Measurements from ENCODE around the gene PADI4.

Gene PADI4

GRCh38 chr1:17260264-17260663 is 47.7 kb upstream of the PADI4 start:
- ATAC-seq = no peak
- TF ChIP-seq ZFP30 (CRISPR knock-in tag; IDR thresholded peaks at IDR 0.05) = no peak
- TF ChIP-seq ZNF8 (CRISPR knock-in tag; IDR thresholded peaks at IDR 0.05) = no peak
- no peak for TF ChIP-seq CSRNP3 (CRISPR knock-in tag; IDR thresholded peaks at IDR 0.05)
- TF ChIP-seq ZNF565 (CRISPR knock-in tag; conservative IDR thresholded peaks at IDR 0.05; ENCODE audit: low read depth) = no peak
- TF ChIP-seq ZC3H10 (CRISPR knock-in tag; IDR thresholded peaks at IDR 0.05) = no peak
- no peak for TF ChIP-seq TCF4 (CRISPR knock-in tag; IDR thresholded peaks at IDR 0.05; ENCODE audit: borderline replicate concordance)
- no peak for TF ChIP-seq ZFP3 (CRISPR knock-in tag; IDR thresholded peaks at IDR 0.05)
- no peak for TF ChIP-seq BACH2 (CRISPR knock-in tag; IDR thresholded peaks at IDR 0.05; ENCODE audit: borderline replicate concordance)
- TF ChIP-seq SNAI2 (CRISPR knock-in tag; IDR thresholded peaks at IDR 0.05) = no peak
- TF ChIP-seq PATZ1 (CRISPR knock-in tag; IDR thresholded peaks at IDR 0.05; ENCODE audit: borderline replicate concordance) = no peak
- no peak for TF ChIP-seq ZNF70 (CRISPR knock-in tag; IDR thresholded peaks at IDR 0.05)
- TF ChIP-seq GLIS3 (CRISPR knock-in tag; IDR thresholded peaks at IDR 0.05) = no peak
- TF ChIP-seq TSHZ2 (CRISPR knock-in tag; IDR thresholded peaks at IDR 0.05) = no peak
- TF ChIP-seq PPARA (CRISPR knock-in tag; IDR thresholded peaks at IDR 0.05; ENCODE audit: borderline replicate concordance) = no peak

- no peak for TF ChIP-seq BACH2 (CRISPR knock-in tag; IDR thresholded peaks at IDR 0.05; ENCODE audit: borderline replicate concordance)
- no peak for TF ChIP-seq TCF4 (CRISPR knock-in tag; IDR thresholded peaks at IDR 0.05; ENCODE audit: borderline replicate concordance)
- no peak for TF ChIP-seq TSHZ2 (CRISPR knock-in tag; IDR thresholded peaks at IDR 0.05)
- TF ChIP-seq POU6F1 (CRISPR knock-in tag; IDR thresholded peaks at IDR 0.05; ENCODE audit: borderline replicate concordance, low read depth) = no peak
- TF ChIP-seq ESRRG (CRISPR knock-in tag; IDR thresholded peaks at IDR 0.05) = no peak
- no peak for TF ChIP-seq ZNF8 (CRISPR knock-in tag; IDR thresholded peaks at IDR 0.05)
- ATAC-seq = no peak
Observed at GRCh38 chr1:17260738-17261137, 47.3 kb upstream of the PADI4 start.

GRCh38 chr1:17263936-17264335 is 44.1 kb upstream of the PADI4 start:
- no peak for TF ChIP-seq TCF4 (CRISPR knock-in tag; IDR thresholded peaks at IDR 0.05; ENCODE audit: borderline replicate concordance)
- no peak for ATAC-seq

GRCh38 chr1:17264470-17264869 is 43.5 kb upstream of the PADI4 start:
- TF ChIP-seq TCF4 (CRISPR knock-in tag; IDR thresholded peaks at IDR 0.05; ENCODE audit: borderline replicate concordance) = no peak
- ATAC-seq = no peak

All from SK-N-SH treated with all-trans-retinoic acid at 6 μM for 48 hours (cell line).